Adrenal gland (tissue), 5 donors: ENCODE results near the gene RGS1.

Experiments
- CTCF ChIP-seq, 6 experiments: fragments of 450-650 bp in 4 of 6; fragments of 200-600 bp in 2 of 6; sonication (generic) in 1 of 6; IDR thresholded peaks; 1 replicate in 5 of 6; 2 replicates in 1 of 6; pipeline versions ENCODE4 v1.5.1 to v1.8.0; 2016 to 2021; ENCODE audit warnings: antibody characterized with exemption in 6 of 6, mild to moderate bottlenecking in 2 of 6, moderate library complexity in 1 of 6
- POLR2A ChIP-seq, 2 donors: fragments of 450-650 bp; IDR thresholded peaks; one replicate each; pipeline ENCODE4 v1.6.1; 2017; ENCODE audit warnings: antibody characterized with exemption in 2 of 2, mild to moderate bottlenecking in 2 of 2, moderate library complexity in 1 of 2
- donor health status: DM: no; HTN: no; CAD: no.

GRCh38 chr1:192620071-192620635 is 44.6 kb downstream of the RGS1 start:
- no peak for TF ChIP-seq CTCF (IDR thresholded peaks at IDR 0.05)
- TF ChIP-seq POLR2A (IDR thresholded peaks at IDR 0.05), result no peak
